Ascending aorta (tissue), 2 donors: ENCODE measurements around the gene ZNF90. TPM values are rescaled to one million over a fixed set of nuclear protein-coding genes. Genes with fewer than 3 reads are reported as not detected.
"Not testable (repeated sequence)": the region's sequence is repeated elsewhere in the genome, so short reads cannot be mapped to it uniquely, and the experiment has no call there.

Source experiments
- DNase-seq, 2 donors: peaks; one replicate each; pipeline ENCODE4 v3.0.0-alpha.2; 2019; ENCODE audit warnings: low spot score in 2 of 2
- H3K27ac ChIP-seq, 2 donors: fragments of 200-600 bp; sonication (generic); one replicate each; pipeline ENCODE4 v1.5.1; 2016 to 2017; ENCODE audit warnings: mild to moderate bottlenecking in 1 of 2
- H3K27me3 ChIP-seq: fragments of 200-600 bp; sonication (generic); one replicate; pipeline ENCODE4 v1.5.1; 2017
- H3K36me3 ChIP-seq, 2 donors: fragments of 200-600 bp; sonication (generic); one replicate each; pipeline ENCODE4 v1.5.1; 2016
- H3K4me1 ChIP-seq, 2 donors: fragments of 200-600 bp; sonication (generic); one replicate each; pipeline ENCODE4 v1.5.1; 2016 to 2017; ENCODE audit warnings: mild to moderate bottlenecking in 1 of 2
- H3K4me3 ChIP-seq, 2 donors: fragments of 200-600 bp; sonication (generic); one replicate each; pipeline ENCODE4 v1.5.1; 2016 to 2017; ENCODE audit warnings: mild to moderate bottlenecking in 1 of 2
- H3K9me3 ChIP-seq, 2 donors: fragments of 200-600 bp; sonication (generic); one replicate each; pipeline ENCODE4 v1.5.1; 2016
- intact Hi-C: fragments of 100-400 bp; cut with DNase I; formaldehyde crosslinking; loops from one replicate; pipeline ENCODE4 v1.15.1; 2023
- total RNA-seq: library from RNA; depleted of rRNA; stranded (reverse); fragments of >200 nt; gene quantifications from one replicate; pipeline ENCODE4 v1.1.0, GENCODE V29; 2016
- TF ChIP-seq, protein P1 (sequence below), 3 experiments: fragments of 200-600 bp in 2 of 3; fragments of 450-650 bp in 1 of 3; sonication (generic) in 2 of 3; IDR thresholded peaks; one replicate each; pipeline ENCODE4 v1.5.1; 2016 to 2019; ENCODE audit warnings: antibody characterized with exemption in 3 of 3, mild to moderate bottlenecking in 1 of 3, moderate library complexity in 1 of 3

The ZNF90 gene
- total RNA-seq, 1 donor from 2014 or later, result not detected

DNA sequence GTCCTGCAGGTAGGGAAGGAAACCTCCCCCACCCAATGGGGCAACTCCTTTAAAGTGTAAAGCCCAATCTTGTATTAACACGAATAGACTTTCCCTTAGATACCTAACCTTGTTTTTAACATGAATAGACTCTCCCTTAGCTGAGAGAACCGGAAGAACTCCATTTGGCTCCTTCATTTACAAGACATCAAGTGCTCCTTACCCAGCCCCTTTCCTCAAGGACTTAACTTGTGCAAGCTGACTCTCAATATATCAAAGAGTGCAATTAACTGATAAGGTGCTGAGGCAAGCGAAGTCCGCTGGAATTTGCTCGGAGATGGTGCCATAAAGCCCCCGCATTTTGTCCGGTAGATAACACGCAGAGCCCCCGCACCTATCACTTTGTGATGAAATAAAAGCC is 9.9 kb upstream of the ZNF90 start:
- H3K27me3 ChIP-seq, result no peaks in the 10 kb centered on the region

DNA sequence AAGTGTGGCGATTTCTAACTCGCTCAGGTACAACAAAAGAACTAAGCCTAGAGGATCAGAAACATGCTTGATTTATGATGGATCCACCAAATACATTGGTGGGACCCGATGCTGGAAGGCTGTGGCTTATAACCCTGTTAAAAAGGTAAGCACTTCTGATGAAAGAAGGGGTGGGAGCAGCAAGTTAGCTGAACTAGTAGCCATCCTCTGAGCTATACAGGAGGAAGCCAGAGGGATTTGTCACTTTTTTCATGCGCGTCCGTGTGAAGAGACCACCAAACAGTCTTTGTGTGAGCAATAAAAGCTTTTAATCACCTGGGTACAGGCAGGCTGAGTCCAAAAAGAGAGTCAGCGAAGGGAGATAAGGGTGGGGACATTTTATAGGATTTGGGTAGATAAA is 9.2 kb upstream of the ZNF90 start:
- intact Hi-C loops, DNase-seq, H3K27ac ChIP-seq, H3K27me3 ChIP-seq, H3K4me3 ChIP-seq, H3K9me3 ChIP-seq, H3K4me1 ChIP-seq, H3K36me3 ChIP-seq: not testable (repeated sequence)

More for the DNA sequence above, 9.9 kb upstream of the ZNF90 start:
- Histone ChIP-seq H3K27ac (no peak overlapping the region), H3K9me3 (no peaks in the 10 kb centered on the region), H3K4me1 (no peaks in the 10 kb centered on the region), H3K4me3 (no peak overlapping the region), H3K36me3 (no peaks in the 10 kb centered on the region)
- intact Hi-C loops, result no loop called here
- DNase-seq, result no peak
- TF ChIP-seq, protein P1, sequence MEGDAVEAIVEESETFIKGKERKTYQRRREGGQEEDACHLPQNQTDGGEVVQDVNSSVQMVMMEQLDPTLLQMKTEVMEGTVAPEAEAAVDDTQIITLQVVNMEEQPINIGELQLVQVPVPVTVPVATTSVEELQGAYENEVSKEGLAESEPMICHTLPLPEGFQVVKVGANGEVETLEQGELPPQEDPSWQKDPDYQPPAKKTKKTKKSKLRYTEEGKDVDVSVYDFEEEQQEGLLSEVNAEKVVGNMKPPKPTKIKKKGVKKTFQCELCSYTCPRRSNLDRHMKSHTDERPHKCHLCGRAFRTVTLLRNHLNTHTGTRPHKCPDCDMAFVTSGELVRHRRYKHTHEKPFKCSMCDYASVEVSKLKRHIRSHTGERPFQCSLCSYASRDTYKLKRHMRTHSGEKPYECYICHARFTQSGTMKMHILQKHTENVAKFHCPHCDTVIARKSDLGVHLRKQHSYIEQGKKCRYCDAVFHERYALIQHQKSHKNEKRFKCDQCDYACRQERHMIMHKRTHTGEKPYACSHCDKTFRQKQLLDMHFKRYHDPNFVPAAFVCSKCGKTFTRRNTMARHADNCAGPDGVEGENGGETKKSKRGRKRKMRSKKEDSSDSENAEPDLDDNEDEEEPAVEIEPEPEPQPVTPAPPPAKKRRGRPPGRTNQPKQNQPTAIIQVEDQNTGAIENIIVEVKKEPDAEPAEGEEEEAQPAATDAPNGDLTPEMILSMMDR (IDR thresholded peaks at IDR 0.05), result no peak

DNA sequence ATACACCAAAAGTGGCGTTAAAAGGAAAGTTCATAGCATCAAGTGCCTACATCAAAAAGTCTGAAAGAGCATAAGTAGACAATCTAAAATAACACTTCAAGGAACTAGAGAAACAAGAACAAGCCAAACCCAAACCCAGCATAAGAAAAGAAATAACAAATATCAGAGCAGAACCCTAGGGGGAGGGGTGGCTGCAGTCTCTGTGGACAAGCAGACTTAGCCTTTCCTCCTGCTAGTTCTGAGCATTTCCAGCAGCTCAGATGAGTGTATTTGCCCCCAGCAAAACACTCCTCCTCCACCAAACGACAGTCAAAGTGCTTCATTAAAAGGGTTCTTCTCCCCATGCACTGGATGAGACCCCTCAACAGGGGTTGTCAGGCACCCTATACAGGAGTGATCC is 7.1 kb upstream of the ZNF90 start:
- no peak for DNase-seq
- intact Hi-C loops, result no loop called here
- no peaks in the 10 kb centered on the region for H3K4me1 ChIP-seq
- H3K27ac ChIP-seq, result no peak overlapping the region
- H3K27me3 ChIP-seq, result no peaks in the 10 kb centered on the region
- TF ChIP-seq, protein P1 (IDR thresholded peaks at IDR 0.05), result no peak
- H3K4me3 ChIP-seq, result no peak overlapping the region
- no peaks in the 10 kb centered on the region for H3K9me3 ChIP-seq
- H3K36me3 ChIP-seq, result no peaks in the 10 kb centered on the region

GRCh38 chr19:20072936-20073335 is 4.9 kb upstream of the ZNF90 start:
- Histone ChIP-seq H3K4me1 (no peaks in the 10 kb centered on the region), H3K27me3 (no peaks in the 10 kb centered on the region), H3K36me3 (no peaks in the 10 kb centered on the region), H3K9me3 (no peaks in the 10 kb centered on the region), H3K27ac (no peak overlapping the region), H3K4me3 (no peak overlapping the region)
- intact Hi-C loops, result no loop called here
- DNase-seq, result no peak
- TF ChIP-seq, protein P1 (IDR thresholded peaks at IDR 0.05), result no peak

DNA sequence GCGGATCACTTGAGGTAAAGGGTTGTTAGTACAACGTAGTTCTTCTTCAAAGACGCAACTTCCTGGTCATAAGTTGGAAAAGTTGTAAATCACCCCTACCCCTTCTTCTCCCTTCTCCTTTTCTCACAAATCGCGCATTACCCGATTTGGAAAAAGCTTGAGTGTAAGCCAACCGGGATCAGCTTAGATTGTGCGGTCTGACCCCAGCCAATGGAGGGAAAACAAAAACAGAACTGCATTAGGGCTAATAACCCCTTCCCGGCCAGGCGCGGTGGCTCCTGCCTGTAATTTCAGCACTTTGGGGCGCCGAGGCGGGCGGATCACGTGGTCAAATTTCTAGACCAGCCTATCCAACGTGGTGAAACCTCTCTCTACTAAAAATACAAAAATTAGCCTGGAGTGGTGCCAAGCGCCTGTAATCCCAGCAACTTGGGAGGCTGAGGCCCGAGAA is 806 bp downstream of the ZNF90 start:
- DNase-seq, result peak in 1 of 2 donors; percentile 65
- H3K36me3 ChIP-seq, result no peaks in the 10 kb centered on the region
- peaks cover 0 to 3% of the 10 kb centered on the region in 2 donors for H3K4me1 ChIP-seq
- H3K9me3 ChIP-seq, result no peaks in the 10 kb centered on the region
- TF ChIP-seq, protein P1 (IDR thresholded peaks at IDR 0.05), result no peak
- H3K27me3 ChIP-seq, result no peaks in the 10 kb centered on the region
- peak overlapping the region in 1 of 2 donors; percentile 54 for H3K27ac ChIP-seq
- intact Hi-C loops, result loop anchor here (1.0 to 5.0 kb wide), 3 partner anchors 39 to 214 kb away; partner anchors contain the start of genes ZNF253, ZNF486 and ZNF682
- peak overlapping the region; percentile 68 to 71 for H3K4me3 ChIP-seq

DNA sequence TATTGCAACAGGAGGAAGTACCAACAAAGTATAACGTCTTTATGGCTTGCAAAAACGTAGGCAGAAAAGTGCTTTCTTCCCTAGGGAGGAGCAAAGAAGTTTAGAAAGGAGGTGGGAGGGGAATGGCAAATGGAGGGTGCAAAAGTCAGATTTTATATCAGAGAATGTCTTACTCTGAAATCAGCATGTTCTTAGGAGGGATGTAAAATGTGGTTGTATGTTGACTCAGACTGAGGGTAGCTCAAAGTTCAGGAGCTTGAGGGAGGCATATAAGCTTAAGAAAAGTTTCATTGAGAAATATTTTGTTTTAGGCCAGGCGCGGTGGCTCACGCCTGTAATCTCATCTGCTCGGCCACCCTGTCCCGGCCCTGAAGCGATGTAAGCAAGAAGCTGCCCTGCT is 1.7 kb downstream of the ZNF90 start:
- peaks cover 0 to 3% of the 10 kb centered on the region in 2 donors for H3K4me1 ChIP-seq
- H3K27me3 ChIP-seq, result no peaks in the 10 kb centered on the region
- DNase-seq, result no peak
- no peaks in the 10 kb centered on the region for H3K36me3 ChIP-seq
- TF ChIP-seq, protein P1 (IDR thresholded peaks at IDR 0.05), result no peak
- no peaks in the 10 kb centered on the region for H3K9me3 ChIP-seq
- H3K4me3 ChIP-seq, result peak overlapping the region in 1 of 2 donors; percentile 71
- intact Hi-C loops, result loop anchor here (2.0 to 5.0 kb wide), 2 partner anchors 88 to 215 kb away; partner anchors contain the start of genes ZNF253 and ZNF486
- H3K27ac ChIP-seq, result no peak overlapping the region
